GM19397 (cell line): ENCODE measurements around the gene LRBA.
"Not testable (repeated sequence)": the region's sequence is repeated elsewhere in the genome, so short reads cannot be mapped to it uniquely, and the experiment has no call there.

Experiments
- ATAC-seq: cut with Tn5 transposase; IDR thresholded peaks from one replicate; pipeline ENCODE4 v1.9.1; 2021; ENCODE audit warnings: mild to moderate bottlenecking, moderate library complexity; ENCODE audit not compliant: unreplicated experiment

Gene LRBA

DNA sequence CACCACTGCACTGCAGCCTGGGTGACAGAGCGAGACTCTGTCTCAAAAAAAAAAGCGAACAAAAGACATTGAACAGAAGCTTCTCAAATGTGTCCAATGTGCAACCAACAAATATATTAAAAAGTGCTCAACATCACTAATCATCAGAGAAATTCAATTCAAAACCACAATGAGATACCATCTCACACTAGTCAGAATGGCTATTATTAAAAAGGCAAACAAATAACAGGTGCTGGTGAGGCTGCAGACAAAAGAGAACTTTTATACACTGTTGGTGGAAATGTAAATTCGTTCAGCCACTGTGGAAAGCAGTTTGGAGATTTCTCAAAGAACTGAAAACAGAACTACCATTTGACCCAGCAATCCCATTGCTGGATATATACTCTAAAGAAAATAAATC lies 477.2 kb downstream of the LRBA start:
- not testable (repeated sequence) for ATAC-seq

DNA sequence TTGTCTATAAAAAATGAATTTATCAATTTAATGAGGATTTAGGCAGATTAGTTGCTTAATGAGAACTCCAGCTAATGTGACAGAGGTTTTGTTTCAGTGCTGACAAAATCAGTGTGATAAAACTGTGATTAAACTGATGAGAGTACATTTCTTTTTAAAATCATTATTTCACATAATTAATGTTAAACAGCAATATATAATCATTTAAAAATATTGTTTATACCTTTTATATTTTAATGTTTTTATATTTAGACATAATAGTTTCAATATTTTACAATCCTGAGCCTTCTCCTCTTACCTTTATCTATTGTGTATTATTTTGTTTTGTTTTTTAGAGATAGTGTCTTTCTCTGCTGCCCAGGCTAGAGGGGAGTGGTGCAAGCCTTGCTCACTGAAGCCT lies 480.3 kb downstream of the LRBA start:
- no peak for ATAC-seq

DNA sequence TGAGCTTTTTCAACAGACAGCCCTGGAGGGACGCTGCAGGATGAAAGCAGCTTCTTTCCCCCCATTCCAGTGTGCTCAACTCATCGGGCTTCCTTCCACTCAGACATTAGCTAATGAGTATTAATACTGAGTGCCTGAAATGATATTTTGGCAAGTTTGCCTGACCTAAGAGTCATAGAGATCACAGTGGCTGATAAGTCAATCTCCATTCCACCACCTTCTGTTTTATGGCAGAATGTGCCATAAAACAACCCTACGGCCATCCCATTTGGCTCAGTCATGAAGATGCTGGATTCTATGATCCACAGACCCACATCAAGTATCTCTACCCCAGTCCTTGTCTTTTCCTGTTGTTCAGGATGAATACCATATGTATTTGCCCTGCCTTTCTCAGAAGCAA lies 481.4 kb downstream of the LRBA start:
- no peak for ATAC-seq

DNA sequence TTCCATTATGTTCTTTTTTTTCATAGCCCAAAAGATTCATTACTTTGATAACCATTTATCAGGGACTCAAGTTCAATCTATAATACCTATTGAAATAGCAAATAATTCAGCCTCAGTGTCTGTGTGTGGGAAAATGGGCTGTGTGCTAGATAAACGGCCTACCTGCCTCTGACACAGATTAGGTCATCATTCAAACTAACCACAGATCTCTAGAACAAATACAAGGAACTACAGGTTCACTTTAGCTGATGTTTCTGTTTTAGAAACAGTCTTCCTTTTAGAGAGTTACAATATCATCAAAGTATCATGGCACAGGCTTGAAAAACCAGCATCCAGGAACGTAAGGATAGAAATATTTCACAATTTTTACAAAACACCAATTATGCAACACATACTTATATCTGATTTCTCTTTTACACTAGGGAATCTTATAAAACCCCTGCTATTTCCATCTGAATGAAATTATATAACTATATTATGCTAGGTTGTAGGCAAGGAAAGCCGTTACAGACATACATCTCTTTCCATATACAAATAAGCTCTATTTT lies 489.7 kb downstream of the LRBA start:
- ATAC-seq, result no peak

- ATAC-seq, result no peak
These were observed 496.5 kb downstream of the LRBA start for GRCh38 chr4:150518559-150518958.

DNA sequence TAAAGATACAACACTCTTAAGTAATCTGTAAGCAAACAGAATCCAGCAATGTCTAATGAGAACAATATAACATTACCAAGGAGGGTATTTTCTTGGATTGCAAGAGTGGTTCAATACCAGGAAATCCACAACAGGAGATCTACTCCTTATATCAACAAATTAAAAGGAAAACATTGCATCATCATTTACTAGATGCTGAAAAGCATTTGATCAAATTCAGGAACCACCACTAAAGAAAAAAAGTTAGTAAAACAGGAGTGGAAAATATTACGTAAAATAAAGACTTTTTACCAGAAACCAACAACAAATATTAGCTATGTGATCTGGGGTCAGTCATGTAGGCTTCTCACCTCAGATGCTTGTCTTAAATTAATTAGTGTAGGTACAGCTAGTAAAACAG lies 499.9 kb downstream of the LRBA start:
- no peak for ATAC-seq

DNA sequence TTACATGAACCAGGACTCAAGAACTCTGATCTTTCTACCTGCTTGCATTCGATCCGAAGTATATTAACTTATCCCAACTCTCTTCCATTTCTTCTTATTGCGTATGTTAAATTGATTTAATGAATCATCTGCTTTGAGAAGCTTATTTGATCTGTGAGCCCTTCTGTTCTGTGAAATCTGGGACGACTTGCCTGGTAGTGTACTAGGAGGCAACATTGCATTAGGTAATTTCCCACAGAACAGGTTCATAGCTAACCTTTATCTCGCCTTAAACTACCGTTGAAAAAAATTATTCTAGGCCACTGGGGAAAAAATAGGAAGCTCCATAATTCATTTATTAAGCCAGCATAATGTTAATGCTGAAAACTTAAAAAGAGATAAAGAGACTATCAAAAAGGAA lies 500.4 kb downstream of the LRBA start:
- no peak for ATAC-seq

DNA sequence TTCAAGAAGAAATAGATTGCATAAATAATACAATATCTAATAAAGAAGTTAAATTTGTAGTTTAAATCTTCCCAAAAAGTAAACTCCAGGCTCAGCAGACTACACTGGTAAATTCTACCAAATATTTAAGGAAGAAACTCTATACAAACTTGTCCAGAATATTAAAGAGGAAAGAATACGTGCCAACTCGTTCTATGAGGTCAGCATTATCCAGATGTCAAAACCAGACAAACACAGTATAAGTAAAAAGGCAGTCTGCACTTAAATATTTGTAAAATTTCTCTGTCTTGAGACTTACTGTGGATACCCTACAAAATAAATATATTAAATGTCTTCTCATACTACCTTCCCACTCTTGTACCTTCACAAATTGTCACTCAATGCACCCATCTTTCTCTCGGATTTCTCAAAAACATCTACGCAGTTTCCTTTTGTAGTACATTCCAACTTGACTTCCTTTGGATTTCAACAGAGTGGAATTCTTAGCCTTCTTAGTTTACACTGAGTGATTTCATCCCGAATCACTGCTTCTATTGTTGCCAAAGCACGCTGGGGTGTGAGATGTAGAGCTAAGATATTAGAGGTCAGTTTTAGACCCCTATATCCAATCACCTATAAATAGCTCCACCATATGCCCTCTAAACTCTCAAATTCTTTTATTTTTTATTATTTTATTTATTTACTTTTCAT lies 504.8 kb downstream of the LRBA start:
- no peak for ATAC-seq

DNA sequence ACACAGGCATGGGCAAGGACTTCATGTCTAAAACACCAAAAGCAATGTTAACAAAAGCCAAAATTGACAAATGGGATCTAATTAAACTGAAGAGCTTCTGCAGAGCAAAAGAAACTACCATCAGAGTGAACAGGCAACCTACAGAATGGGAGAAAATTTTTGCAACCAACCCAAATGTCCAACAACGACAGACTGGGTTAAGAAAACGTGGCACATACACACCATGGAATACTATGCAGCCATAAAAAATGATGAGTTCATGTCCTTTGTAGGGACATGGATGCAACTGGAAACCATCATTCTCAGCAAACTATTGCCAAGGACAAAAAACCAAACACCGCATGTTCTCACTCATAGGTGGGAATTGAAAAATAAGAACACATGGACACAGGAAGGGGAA lies 507.4 kb downstream of the LRBA start:
- ATAC-seq, result not testable (repeated sequence)

GRCh38 chr4:150501983-150502382 lies 513.1 kb downstream of the LRBA start:
- no peak for ATAC-seq

GRCh38 chr4:150501009-150501727 lies 513.9 kb downstream of the LRBA start:
- ATAC-seq, result no peak

- no peak for ATAC-seq
These were observed 517.5 kb downstream of the LRBA start for GRCh38 chr4:150497612-150498011.

GRCh38 chr4:150495550-150495949 lies 519.5 kb downstream of the LRBA start:
- ATAC-seq, result no peak

DNA sequence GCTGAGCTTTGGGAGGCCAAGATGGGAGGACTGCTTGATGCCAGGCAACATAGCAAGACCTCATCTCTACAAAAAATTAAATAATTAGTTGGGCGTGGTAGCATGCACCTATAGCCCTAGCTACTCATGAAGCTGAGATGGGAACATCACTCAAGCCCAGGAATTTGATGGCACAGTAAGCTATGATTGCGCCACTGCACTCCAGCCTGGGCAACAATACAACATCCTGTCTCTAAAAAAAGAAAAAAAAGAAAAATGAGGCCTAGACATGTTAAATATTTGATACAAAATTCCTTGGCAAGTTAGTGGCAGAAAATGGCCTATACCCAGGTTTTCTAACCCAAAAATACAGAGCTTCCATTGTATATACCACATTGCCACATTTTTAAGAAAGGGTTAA lies 521.2 kb downstream of the LRBA start:
- ATAC-seq, result no peak

GRCh38 chr4:150491132-150492049 lies 523.7 kb downstream of the LRBA start:
- no peak for ATAC-seq

DNA sequence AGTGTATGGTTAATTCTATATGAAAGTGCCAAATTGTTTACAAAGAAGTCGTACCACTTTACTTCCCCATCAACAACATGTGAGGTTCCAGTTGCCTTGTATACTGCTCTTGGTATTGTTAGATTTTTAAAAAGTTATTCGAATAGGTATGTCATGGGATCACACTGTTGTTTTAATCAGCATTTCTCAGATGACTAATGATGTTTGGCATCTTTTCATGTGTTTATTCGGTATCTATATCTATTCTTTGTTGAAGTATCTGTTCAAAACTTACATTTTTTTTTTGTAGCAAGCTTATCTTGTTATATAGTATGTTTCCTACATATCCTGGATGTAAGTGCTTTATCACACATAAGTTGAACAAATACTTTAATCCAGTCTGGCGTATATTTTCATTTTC lies 532.5 kb downstream of the LRBA start:
- ATAC-seq, result no peak

DNA sequence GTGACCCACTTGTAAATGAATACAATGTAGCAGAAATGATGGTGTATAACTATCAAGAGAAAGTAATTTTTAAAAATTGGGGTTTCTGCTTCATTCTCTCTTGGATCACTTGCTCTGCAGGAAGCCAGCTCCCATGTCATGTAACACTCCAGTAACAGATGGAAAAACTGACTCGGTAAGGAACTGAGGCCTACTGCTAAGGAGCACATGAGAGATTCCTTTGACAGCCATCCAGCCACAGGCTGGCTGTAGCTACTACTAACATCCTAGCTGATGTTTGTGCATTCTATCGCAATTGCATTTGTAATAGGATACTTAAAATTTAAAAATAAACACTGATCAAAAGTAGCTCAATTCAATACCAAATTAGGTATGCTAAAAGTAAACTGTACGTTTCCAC lies 535.4 kb downstream of the LRBA start:
- no peak for ATAC-seq

GRCh38 chr4:150477869-150478268 lies 537.2 kb downstream of the LRBA start:
- ATAC-seq, result no peak

DNA sequence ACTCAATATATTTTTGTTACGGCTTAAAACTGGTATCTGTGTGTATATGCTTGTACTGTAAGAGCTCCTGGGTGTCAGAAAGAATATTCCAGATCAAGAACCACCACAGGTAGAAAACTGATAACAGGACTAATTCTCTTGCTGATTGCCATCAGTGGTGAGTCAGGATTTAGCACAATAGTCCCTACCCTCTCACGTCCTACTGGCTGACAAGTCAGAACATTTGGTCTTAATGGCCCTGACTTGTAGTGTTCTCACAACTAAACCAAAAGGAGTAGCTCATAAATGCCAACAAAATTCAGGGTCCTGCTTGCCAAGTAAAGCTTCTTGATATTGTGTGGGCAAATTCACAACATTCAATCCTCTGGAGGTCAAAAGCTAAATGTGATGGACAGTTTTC lies 538.3 kb downstream of the LRBA start:
- ATAC-seq, result no peak

- no peak for ATAC-seq
These were observed 539.3 kb downstream of the LRBA start for GRCh38 chr4:150475763-150476162.

GRCh38 chr4:150464523-150464922 lies 550.6 kb downstream of the LRBA start:
- ATAC-seq, result no peak
